Activated CD4-positive, alpha-beta T cell treated with anti-CD3 and anti-CD28 coated beads for 48 hours (primary cell): ENCODE results near the gene NUMB.
"Not testable (repeated sequence)": the region's sequence is repeated elsewhere in the genome, so short reads cannot be mapped to it uniquely, and the experiment has no call there.

Source experiments
- DNase-seq: peaks from one replicate; pipeline ENCODE4 v3.0.0-alpha.2; 2020

The NUMB gene

DNA sequence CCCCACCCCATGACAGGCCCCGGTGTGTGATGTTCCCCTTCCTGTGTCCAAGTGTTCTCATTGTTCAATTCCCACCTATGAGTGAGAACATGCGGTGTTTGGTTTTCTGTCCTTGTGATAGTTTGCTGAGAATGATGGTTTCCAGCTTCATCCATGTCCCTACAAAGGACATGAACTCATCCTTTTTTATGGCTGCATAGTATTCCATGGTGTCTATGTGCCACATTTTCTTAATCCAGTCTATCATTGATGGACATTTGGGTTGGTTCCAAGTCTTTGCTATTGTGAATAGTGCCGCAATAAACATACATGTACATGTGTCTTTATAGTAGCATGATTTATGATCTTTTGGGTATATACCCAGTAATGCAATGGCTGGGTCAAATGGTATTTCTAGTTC lies 52.1 kb downstream of the NUMB start:
- DNase-seq: not testable (repeated sequence)

GRCh38 chr14:73403181-73403752 lies 55.1 kb downstream of the NUMB start:
- DNase-seq: no peak

GRCh38 chr14:73402579-73402978 lies 55.8 kb downstream of the NUMB start:
- DNase-seq: no peak

DNA sequence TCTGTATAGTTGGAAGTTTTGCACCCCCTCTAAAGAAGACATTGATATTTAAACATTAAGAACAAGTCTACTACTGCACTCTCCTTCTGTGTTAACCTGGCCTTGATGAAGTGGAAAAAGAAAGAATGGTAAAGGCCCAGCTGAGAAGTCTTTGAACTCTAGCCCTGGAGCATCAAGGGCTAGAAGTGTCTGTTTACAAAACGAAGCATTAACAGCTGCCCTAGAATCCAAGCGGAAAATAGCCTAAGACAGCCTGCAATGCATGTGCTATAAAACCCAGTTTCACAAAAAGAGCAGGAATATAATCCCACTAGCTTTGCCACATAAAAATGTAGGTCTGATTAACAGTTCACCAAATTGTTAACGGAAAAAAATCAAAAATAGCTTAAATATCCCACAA lies 60.5 kb downstream of the NUMB start:
- DNase-seq: no peak

- DNase-seq: no peak
Observed at GRCh38 chr14:73394317-73394716, 64.0 kb downstream of the NUMB start.

GRCh38 chr14:73393375-73393774 lies 65.0 kb downstream of the NUMB start:
- no peak for DNase-seq

GRCh38 chr14:73392329-73393257 lies 65.8 kb downstream of the NUMB start:
- DNase-seq: no peak

- not testable (repeated sequence) for DNase-seq
Observed at GRCh38 chr14:73387860-73388259, 70.5 kb downstream of the NUMB start.

- DNase-seq: no peak
Observed at GRCh38 chr14:73386342-73386741, 72.0 kb downstream of the NUMB start.

DNA sequence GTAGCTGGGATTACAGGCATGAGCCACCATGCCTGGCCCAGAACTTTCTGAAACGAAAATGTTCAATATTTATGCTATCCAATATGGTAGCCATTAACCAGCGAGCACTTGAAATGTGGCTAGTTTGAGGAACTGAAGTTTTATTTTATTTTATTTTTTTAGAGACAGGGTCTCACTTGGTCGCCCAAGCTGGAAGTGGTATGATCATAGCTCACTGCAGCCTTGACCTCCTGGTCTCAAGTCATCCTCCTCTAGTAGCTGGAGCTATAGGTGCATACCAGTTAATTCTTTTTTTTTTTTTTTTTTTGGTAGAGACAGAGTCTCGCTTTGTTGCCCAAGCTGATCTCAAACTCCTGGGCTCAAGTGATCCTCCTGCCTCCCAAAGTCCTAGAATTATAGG lies 73.3 kb downstream of the NUMB start:
- DNase-seq: not testable (repeated sequence)

- DNase-seq: no peak
Observed at GRCh38 chr14:73383356-73383755, 75.0 kb downstream of the NUMB start.

GRCh38 chr14:73381380-73382013 lies 76.8 kb downstream of the NUMB start:
- no peak for DNase-seq

- DNase-seq: no peak
Observed at GRCh38 chr14:73376585-73376984, 81.8 kb downstream of the NUMB start.

- DNase-seq: no peak
Observed at GRCh38 chr14:73375861-73376260, 82.5 kb downstream of the NUMB start.

- DNase-seq: no peak
Observed at GRCh38 chr14:73374218-73374617, 84.1 kb downstream of the NUMB start.

DNA sequence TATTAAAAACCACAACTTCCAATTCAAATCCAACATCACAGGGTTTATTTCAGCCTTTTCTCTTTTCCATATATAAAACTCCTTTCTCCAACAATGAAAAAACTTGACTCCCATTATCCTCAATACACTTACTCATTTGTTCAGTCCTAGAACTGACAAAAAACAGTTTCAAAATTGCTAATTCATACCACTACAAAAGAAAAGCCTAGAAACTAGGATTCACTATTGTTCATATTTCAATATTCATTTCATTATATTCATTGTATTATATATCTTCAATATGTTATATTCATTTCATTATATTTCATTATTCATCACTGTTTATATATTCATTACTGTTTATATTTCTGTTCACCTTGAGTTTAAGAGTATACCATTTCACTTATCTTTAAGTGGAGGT lies 85.8 kb downstream of the NUMB start:
- DNase-seq: no peak

GRCh38 chr14:73370561-73370960 lies 87.8 kb downstream of the NUMB start:
- DNase-seq: no peak

DNA sequence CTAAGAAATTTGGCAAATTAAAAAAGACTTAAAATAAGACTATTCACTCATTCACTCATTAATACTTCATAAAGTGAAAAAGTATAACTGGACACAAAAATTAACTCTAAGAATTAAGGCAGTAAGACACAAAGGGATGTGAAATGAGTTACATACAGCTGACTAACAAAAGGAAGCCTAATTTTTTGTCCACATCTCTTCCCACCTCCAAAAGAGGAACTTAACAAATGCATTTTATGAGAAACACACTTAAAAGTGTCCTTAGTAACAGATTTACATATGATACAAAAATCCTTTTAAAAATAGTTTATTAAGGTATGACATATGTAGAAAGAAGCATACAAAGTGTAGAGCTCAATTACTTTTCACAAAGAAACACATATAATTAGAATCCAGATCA lies 88.9 kb downstream of the NUMB start:
- no peak for DNase-seq

- no peak for DNase-seq
Observed at GRCh38 chr14:73368616-73369015, 89.7 kb downstream of the NUMB start.

DNA sequence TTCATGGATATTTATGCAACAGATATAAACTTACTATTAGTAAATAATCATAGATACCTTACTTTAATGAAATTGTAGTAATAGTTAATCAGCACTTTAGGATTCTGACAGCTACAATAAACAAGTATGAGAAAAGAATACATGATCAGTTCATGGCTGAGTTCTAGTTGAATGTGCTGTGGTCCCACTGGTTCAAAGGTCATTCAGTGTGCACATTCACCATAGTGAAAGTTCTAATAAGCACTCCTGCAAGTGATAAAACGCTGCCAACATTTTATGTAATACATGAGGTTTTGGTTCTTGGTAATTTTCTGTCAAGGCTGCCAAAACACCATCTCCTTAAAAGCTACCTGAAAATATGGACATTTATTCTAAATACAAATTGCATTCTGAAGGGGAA lies 92.6 kb downstream of the NUMB start:
- no peak for DNase-seq

DNA sequence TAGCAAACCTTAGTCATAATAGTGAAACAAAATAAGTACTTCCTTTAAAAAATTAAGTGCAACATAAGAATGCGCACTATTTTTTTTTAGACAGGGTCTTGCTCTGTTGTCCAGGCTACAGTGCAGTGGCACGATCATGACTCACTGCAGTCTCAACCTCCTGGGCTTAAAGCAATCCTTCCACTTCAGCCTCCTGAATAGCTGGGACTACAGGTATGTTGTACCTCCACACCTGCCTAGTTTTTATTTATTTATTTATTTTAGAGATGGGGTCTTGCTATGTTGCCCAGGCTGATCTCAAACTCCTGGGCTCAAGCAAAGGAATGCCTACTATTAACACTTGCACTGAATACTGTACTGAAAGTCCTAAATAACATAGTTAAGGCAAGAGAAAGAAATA lies 93.8 kb downstream of the NUMB start:
- DNase-seq: no peak

GRCh38 chr14:73359445-73359844 lies 98.9 kb downstream of the NUMB start:
- no peak for DNase-seq

DNA sequence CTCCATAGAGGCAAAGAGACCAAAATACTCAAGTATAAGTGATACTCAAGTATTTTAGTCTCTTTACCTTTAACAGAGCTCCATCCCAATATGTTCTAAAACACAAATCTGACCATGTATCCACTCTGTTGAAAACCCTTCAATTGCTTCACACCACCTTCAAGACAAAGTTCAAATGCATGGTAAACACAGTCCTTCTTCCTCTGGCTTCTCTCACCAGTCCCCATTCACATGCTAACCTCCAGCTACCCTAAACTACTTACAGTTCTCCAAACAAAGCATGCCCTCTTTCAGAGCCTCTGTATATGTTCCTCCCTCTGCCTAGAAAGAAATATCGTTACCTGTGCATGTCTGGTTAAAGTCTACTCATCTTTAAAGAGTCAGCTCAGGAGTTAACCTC lies 100.2 kb downstream of the NUMB start:
- no peak for DNase-seq

DNA sequence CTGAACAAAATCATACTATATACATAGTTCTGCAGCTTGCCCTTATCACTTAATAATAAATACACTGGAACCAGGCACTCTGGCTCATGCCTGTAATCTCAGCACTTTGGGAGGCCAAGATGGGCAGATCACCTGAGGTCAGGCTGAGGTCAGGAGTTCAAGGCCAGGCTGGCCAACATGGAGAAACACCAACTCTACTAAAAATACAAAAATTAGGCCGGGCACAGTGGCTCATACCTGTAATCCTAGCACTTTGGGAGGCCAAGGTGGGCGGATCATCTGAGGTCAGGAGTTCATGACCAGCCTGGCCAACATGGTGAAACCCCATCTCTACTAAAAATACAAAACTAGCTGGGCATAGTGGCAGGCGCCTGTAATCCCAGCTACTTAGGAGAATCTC lies 109.3 kb downstream of the NUMB start:
- not testable (repeated sequence) for DNase-seq
